Sigmoid colon (tissue), 7 donors: ENCODE results near the gene CALHM1. TPM values are rescaled to one million over a fixed set of nuclear protein-coding genes. Genes with fewer than 3 reads are reported as not detected.

ENCODE experiments used
- DNase-seq: peaks from one replicate; pipeline ENCODE4 v3.0.0-alpha.2; 2019
- H3K27ac ChIP-seq, 4 donors: fragments of 200-600 bp; sonication (generic); one replicate each; pipeline ENCODE4 v1.5.1; 2016 to 2019; ENCODE audit warnings: mild to moderate bottlenecking in 1 of 4
- H3K27me3 ChIP-seq, 3 donors: fragments of 200-600 bp; sonication (generic); one replicate each; pipeline ENCODE4 v1.5.1; 2019; ENCODE audit warnings: mild to moderate bottlenecking in 1 of 3
- H3K36me3 ChIP-seq, 4 donors: fragments of 200-600 bp; sonication (generic); one replicate each; pipeline ENCODE4 v1.5.1; 2016 to 2019
- H3K4me1 ChIP-seq, 4 donors: fragments of 200-600 bp; sonication (generic); one replicate each; pipeline ENCODE4 v1.5.1; 2017 to 2019
- H3K4me3 ChIP-seq, 4 donors: fragments of 200-600 bp; sonication (generic); one replicate each; pipeline ENCODE4 v1.5.1; 2017 to 2019; ENCODE audit warnings: mild to moderate bottlenecking in 2 of 4, moderate library complexity in 1 of 4
- H3K9me3 ChIP-seq, 4 donors: fragments of 200-600 bp in 3 of 4; sonication (generic) in 3 of 4; one replicate each; pipeline versions ENCODE4 v1.5.1 to v1.6.1; 2013 to 2019
- EP300 ChIP-seq, 4 donors: sonication (generic); formaldehyde crosslinking; IDR thresholded peaks; one replicate each; pipeline ENCODE4 v1.6.1; 2017; ENCODE audit warnings: antibody characterized with exemption in 4 of 4
- POLR2A ChIP-seq, 2 donors: fragments of 450-650 bp; IDR thresholded peaks; one replicate each; pipeline ENCODE4 v1.6.1; 2016; ENCODE audit warnings: antibody characterized with exemption in 2 of 2, mild to moderate bottlenecking in 2 of 2, moderate library complexity in 2 of 2
- POLR2AphosphoS5 ChIP-seq, 4 donors: sonication (generic); formaldehyde crosslinking; IDR thresholded peaks; one replicate each; pipeline ENCODE4 v1.6.1; 2017; ENCODE audit warnings: antibody characterized with exemption in 4 of 4
- WGBS, 2 donors: extraction: QIAGEN DNeasy Blood & Tissue Kit; methylation state at CpG; one replicate each; pipeline ENCODE4 v1.1.7; 2013; 5-methylcytosine and 5-hydroxymethylcytosine counted together
- intact Hi-C: fragments of 100-400 bp; cut with DNase I; formaldehyde crosslinking; loops from one replicate; pipeline ENCODE4 v1.15.1; 2023
- polyA plus RNA-seq, 3 donors: library from polyadenylated mRNA; stranded (reverse); fragments of 200-250 nt; gene quantifications; one replicate each; pipeline ENCODE4 v1.2.3, GENCODE V29; 2013
- total RNA-seq, 4 donors: library from RNA; depleted of rRNA; stranded (reverse); fragments of >200 nt; gene quantifications; one replicate each; pipeline ENCODE4 v1.1.0, GENCODE V29; 2016
- TF ChIP-seq, protein P1 (sequence below), 4 experiments: fragments of 450-650 bp in 3 of 4; fragments of 200-600 bp in 1 of 4; IDR thresholded peaks; one replicate each; pipeline ENCODE4 v1.5.1; 2016 to 2019; ENCODE audit warnings: antibody characterized with exemption in 4 of 4, mild to moderate bottlenecking in 3 of 4, moderate library complexity in 2 of 4
- donor health status: healthy with polysubstance abuse.
- donor health status: Bipolar disorder and iron deficiency.
- donor health status: healthy.

CALHM1 gene
- total and polyA plus RNA-seq, 7 donors, result 0.07 TPM; not detected in 6

DNA sequence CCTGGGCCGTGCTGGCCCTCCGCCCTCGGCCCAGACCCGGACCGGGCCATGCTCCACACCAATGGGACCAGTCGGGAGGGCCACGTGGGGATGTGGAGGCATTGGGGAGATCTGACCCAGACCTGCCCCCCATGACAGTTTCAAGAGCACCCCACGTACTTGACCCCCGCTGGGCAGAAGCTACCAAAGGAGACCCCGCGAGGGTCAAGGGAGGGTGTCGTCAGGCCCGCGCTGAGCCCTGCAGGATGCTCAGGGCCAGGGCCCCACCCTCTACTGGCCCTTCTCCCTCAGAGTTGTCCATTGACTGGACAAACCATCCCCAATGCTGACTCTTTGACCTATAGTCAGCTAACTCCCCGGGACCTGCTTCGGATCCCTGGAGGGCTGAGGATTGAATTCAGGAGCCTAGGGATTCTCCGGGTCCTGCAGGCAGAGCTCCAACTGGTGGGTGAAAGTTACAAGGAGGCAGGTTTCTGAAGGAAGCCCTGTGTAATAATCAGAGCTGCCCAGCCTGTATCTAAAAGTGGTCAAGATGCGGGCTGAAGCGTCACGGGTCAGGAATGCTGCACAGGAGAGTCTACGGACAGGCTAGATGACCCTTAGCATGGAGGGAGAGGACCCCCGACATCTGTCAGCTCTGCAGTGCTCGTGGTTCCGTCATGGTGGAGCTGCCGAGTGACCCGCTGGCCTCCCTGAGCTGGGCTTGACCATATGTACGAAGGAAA is 6.0 kb downstream of the CALHM1 start:
- no peak for TF ChIP-seq POLR2AphosphoS5 (IDR thresholded peaks at IDR 0.05)
- TF ChIP-seq, protein P1, sequence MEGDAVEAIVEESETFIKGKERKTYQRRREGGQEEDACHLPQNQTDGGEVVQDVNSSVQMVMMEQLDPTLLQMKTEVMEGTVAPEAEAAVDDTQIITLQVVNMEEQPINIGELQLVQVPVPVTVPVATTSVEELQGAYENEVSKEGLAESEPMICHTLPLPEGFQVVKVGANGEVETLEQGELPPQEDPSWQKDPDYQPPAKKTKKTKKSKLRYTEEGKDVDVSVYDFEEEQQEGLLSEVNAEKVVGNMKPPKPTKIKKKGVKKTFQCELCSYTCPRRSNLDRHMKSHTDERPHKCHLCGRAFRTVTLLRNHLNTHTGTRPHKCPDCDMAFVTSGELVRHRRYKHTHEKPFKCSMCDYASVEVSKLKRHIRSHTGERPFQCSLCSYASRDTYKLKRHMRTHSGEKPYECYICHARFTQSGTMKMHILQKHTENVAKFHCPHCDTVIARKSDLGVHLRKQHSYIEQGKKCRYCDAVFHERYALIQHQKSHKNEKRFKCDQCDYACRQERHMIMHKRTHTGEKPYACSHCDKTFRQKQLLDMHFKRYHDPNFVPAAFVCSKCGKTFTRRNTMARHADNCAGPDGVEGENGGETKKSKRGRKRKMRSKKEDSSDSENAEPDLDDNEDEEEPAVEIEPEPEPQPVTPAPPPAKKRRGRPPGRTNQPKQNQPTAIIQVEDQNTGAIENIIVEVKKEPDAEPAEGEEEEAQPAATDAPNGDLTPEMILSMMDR (IDR thresholded peaks at IDR 0.05), result no peak
- TF ChIP-seq POLR2A (IDR thresholded peaks at IDR 0.05), result no peak
- no peak for TF ChIP-seq EP300 (IDR thresholded peaks at IDR 0.05)
- Histone ChIP-seq H3K27ac (peak overlapping the region; percentile 81 to 88 (median 86)), H3K4me1 (peaks cover 0 to 45% (median 36%) of the 10 kb centered on the region in 4 donors), H3K36me3 (peaks cover 0 to 18% (median 0%) of the 10 kb centered on the region in 4 donors), H3K27me3 (no peaks in the 10 kb centered on the region), H3K4me3 (peak overlapping the region; percentile 53 to 76 (median 72)), H3K9me3 (no peaks in the 10 kb centered on the region)
- intact Hi-C loops, result no loop called here
- 32 to 36% methylated on average over 27 of the region's 27 CpGs for WGBS, 2 donors
- no peak for DNase-seq

DNA sequence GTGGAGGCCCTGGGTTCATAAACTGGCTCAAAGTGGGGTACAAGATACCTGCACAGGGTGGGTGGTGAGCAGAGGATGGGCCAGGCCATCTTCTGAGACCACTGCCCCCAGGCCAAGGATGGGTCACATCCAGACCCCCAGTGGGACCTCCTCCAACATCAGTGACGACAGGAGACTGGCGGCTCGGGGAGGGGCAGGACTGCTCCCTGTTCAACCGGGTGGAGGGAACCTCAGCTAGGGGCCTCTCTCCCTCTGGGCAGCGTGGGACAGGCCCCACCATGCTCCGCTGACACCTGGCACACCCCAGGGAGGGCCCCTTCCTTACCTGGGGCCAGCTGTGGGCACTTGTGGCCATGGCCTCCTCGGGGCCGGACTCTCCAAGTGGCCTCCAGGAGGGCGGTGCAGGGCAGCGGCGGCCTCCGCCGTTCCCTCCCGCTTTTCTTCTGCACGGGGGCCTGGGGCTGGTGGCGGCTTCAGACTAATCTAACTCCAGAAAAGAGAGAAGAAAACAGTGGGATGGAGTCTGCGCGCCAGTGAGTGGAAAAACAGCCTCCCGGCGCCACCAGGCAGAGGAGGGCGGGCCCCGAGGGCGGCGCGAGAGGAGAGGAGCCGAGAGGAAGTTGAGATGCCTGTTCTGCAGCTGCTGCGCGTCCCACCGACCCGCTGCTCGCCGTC is 6.7 kb downstream of the CALHM1 start, which contains the start of gene CALHM2:
CALHM2 (minus strand) TSS at position 540 of the 675 bp plus-strand sequence. CDS start 2,429 bp downstream, outside the sequence.
- Histone ChIP-seq H3K4me3 (peak within 1 kb of the TSS; percentile 53 to 76 (median 72)), H3K27me3 (no peaks in the 10 kb centered on the region), H3K9me3 (no peaks in the 10 kb centered on the region), H3K4me1 (peaks cover 0 to 52% (median 37%) of the 10 kb centered on the region in 4 donors), H3K36me3 (peaks cover 0 to 25% (median 2%) of the 10 kb centered on the region in 4 donors), H3K27ac (peak within 1 kb of the TSS; percentile 81 to 88 (median 86))
- intact Hi-C loops, result no loop called here
- 2 to 4% methylated on average over 32 of the region's 32 CpGs for WGBS, 2 donors
- peak in 2 of 4 donors; percentile 40 to 52 for TF ChIP-seq POLR2AphosphoS5 (IDR thresholded peaks at IDR 0.05)
- TF ChIP-seq EP300 (IDR thresholded peaks at IDR 0.05), result no peak
- DNase-seq, result peak; percentile 84

DNA sequence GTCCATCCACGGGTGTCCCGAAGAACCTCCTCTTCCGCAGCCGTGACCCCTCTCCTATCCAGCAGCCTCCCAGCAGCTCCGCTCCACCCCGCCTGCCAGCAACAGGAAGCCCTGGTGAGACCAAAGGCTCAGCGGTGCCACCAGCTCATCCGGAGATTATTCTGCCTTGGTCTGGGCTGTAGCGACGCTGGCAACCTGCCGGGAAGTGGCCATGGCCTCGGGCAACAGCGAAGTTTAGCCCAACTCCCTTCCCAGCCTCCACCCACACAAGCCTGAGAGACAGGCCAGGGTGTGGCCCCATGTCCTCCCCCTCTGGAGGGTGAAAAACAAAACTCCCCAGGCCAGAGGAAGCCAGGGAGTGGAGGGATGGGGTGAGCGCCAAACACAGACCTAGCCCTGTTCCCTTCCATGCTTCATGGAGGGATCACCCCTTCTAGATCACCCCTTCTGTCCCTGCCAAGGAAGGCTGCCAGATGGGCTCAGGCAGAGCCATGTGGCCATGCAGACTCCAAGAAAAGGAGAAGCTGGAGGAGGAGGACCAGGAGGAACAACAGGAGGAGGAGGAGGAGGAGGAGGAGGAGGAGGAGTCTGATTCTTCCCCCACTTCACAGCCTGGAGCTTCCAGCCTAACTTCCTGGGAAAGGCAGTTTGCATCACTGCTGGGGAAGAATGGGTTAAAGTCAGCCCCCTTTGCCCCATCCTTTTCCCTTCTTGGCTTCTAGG is 7.4 kb downstream of the CALHM1 start:
- intact Hi-C loops, result no loop called here
- peaks cover 0 to 32% (median 3%) of the 10 kb centered on the region in 4 donors for H3K36me3 ChIP-seq
- peak overlapping the region; percentile 81 to 88 (median 86) for H3K27ac ChIP-seq
- TF ChIP-seq POLR2AphosphoS5 (IDR thresholded peaks at IDR 0.05), result peak in 3 of 4 donors; percentile 24 to 48 (median 29)
- no peak for TF ChIP-seq EP300 (IDR thresholded peaks at IDR 0.05)
- H3K9me3 ChIP-seq, result no peaks in the 10 kb centered on the region
- 27 to 56% methylated on average over 14 of the region's 14 CpGs for WGBS, 2 donors
- H3K4me3 ChIP-seq, result peak overlapping the region; percentile 53 to 76 (median 72)
- H3K4me1 ChIP-seq, result peaks cover 0 to 58% (median 37%) of the 10 kb centered on the region in 4 donors
- H3K27me3 ChIP-seq, result no peaks in the 10 kb centered on the region
- peak; percentile 82 for DNase-seq

DNA sequence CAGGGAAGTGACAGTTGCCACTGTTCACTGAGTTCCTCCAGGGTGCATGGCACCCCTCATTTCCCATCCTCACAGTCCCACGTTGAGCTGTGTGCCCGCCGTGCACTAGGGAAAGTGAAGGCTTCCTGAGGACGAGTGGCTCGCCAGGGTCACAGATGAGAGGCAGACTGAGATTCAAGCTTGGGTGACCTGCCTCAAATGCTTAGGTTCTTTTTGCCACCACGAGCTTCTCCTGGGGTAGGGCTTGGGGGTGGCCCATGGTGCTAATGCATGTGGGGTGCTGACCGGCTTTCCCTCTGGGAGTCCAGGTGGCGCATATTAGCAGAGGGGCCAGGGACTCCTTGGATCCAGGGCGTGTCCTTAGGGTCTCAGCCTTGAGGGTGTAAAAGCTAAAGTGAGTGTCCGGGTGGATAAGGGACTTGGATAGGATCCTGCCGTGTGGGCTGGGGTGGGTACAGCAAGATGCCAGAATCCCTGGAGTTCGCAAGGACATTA is 8.5 kb downstream of the CALHM1 start:
- no peak for DNase-seq
- intact Hi-C loops, result no loop called here
- Histone ChIP-seq H3K9me3 (no peaks in the 10 kb centered on the region), H3K27me3 (no peaks in the 10 kb centered on the region), H3K4me3 (peak overlapping the region in 3 of 4 donors; percentile 72 to 76 (median 73)), H3K4me1 (peaks cover 0 to 65% (median 37%) of the 10 kb centered on the region in 4 donors), H3K27ac (peak overlapping the region; percentile 81 to 88 (median 86)), H3K36me3 (peaks cover 0 to 42% (median 7%) of the 10 kb centered on the region in 4 donors)
- TF ChIP-seq POLR2A (IDR thresholded peaks at IDR 0.05), result no peak
- TF ChIP-seq EP300 (IDR thresholded peaks at IDR 0.05), result no peak
- TF ChIP-seq, protein P1 (IDR thresholded peaks at IDR 0.05), result no peak
- TF ChIP-seq POLR2AphosphoS5 (IDR thresholded peaks at IDR 0.05), result no peak
- WGBS, 2 donors, result 88 to 91% methylated on average over 12 of the region's 12 CpGs
